K562 (cell line): Measurements from ENCODE around the gene FTH1. TPM values are rescaled to one million over a fixed set of nuclear protein-coding genes. Genes with fewer than 3 reads are reported as not detected.

Experiments used
- ARID1B ChIP-seq: fragments of 450-650 bp; IDR thresholded peaks from 2 replicates; pipeline ENCODE4 v1.6.1; 2016; ENCODE audit warnings: antibody characterized with exemption, mild to moderate bottlenecking, inconsistent platforms
- BRD4 ChIP-seq: fragments of 200-600 bp; sonication (generic); IDR thresholded peaks from 2 replicates; pipeline ENCODE4 v1.6.1; 2017; ENCODE audit warnings: inconsistent platforms
- CGGBP1 ChIP-seq: fragments of 250-450 bp; sonication (Bioruptor Pico); IDR thresholded peaks from 2 replicates; pipeline ENCODE4 v1.9.0; 2021; ENCODE audit warnings: mild to moderate bottlenecking
- CHD2 ChIP-seq: IDR thresholded peaks from 2 replicates; pipeline ENCODE4 v1.6.1; 2011; ENCODE audit warnings: low read depth, low read length
- EHMT2 ChIP-seq: fragments of 450-650 bp; IDR thresholded peaks from 2 replicates; pipeline ENCODE4 v1.6.1; 2018; ENCODE audit warnings: antibody characterized with exemption
- EP300 ChIP-seq: IDR thresholded peaks from 2 replicates; pipeline ENCODE4 v1.6.1; 2012; ENCODE audit warnings: low read length, improper control_type of control experiment
- ETS1 ChIP-seq: conservative IDR thresholded peaks from 2 replicates; pipeline ENCODE4 v1.6.1; 2011; ENCODE audit warnings: low read depth, mild to moderate bottlenecking, low read length; ENCODE audit not compliant: control insufficient read depth
- FOXP1 ChIP-seq: sonication (generic); formaldehyde crosslinking; IDR thresholded peaks from 2 replicates; pipeline ENCODE4 v1.8.0; 2022; ENCODE audit warnings: mild to moderate bottlenecking, missing genetic modification reagents
- HCFC1 ChIP-seq: IDR thresholded peaks from 2 replicates; pipeline ENCODE4 v1.6.1; 2012; ENCODE audit warnings: low read depth, low read length, improper control_type of control experiment
- KLF6 ChIP-seq: fragments of 250-450 bp; sonication (Bioruptor Pico); IDR thresholded peaks from 2 replicates; pipeline ENCODE4 v1.4.0; 2020; ENCODE audit warnings: mild to moderate bottlenecking, moderate library complexity, borderline replicate concordance
- NFE2 ChIP-seq: IDR thresholded peaks from 2 replicates; pipeline ENCODE4 v1.6.1; 2014; ENCODE audit warnings: antibody characterized with exemption, low read depth
- SOX6 ChIP-seq: fragments of 450-650 bp; IDR thresholded peaks from 2 replicates; pipeline ENCODE4 v1.6.1; 2014; ENCODE audit warnings: mild to moderate bottlenecking
- TAF15 ChIP-seq: fragments of 200-400 bp; formaldehyde crosslinking; IDR thresholded peaks from 2 replicates; pipeline ENCODE4 v1.6.1; 2017; ENCODE audit warnings: mild to moderate bottlenecking, low read depth, low read length, moderate library complexity
- TBL1XR1 ChIP-seq, 2 experiments: IDR thresholded peaks; 2 replicates each; pipeline ENCODE4 v1.6.1; 2012; ENCODE audit warnings: improper control_type of control experiment in 2 of 2, low read length in 2 of 2, mild to moderate bottlenecking in 1 of 2
- ZNF121 ChIP-seq: sonication (generic); formaldehyde crosslinking; conservative IDR thresholded peaks from 2 replicates; pipeline ENCODE4 v1.8.0; 2022; ENCODE audit warnings: missing genetic modification reagents
- ZNF146 ChIP-seq: IDR thresholded peaks from one replicate; pipeline ENCODE4 v1.6.1; 2018; ENCODE audit warnings: missing compliant biosample characterization; ENCODE audit not compliant: unreplicated experiment
- ZNF668 ChIP-seq: fragments of 250-450 bp; sonication (Bioruptor Pico); IDR thresholded peaks from 2 replicates; pipeline ENCODE4 v1.8.0; 2022; ENCODE audit warnings: mild to moderate bottlenecking, inconsistent platforms
- ZNF707 ChIP-seq: fragments of 250-450 bp; sonication (Bioruptor Pico); conservative IDR thresholded peaks from 2 replicates; pipeline ENCODE4 v1.8.0; 2022; ENCODE audit warnings: inconsistent platforms, mild to moderate bottlenecking, moderate library complexity
- polyA plus RNA-seq, 8 experiments: library from polyadenylated mRNA; depleted of rRNA in 4 of 8; stranded (reverse) in 5 of 8; unstranded in 3 of 8; fragments of >200 nt; fragmentation: Nextera tagmentation in 2 of 8; fragmentation: Illumina TruSeq in 1 of 8; extraction: Ambion mirVana in 2 of 8; extraction: Trizol in 1 of 8; gene quantifications; 2 replicates each; pipeline versions ENCODE4 v1.2.1 to v1.2.3, GENCODE V29; 2011 to 2014; ENCODE audit warnings: inconsistent platforms in 1 of 8, missing spikeins in 1 of 8
- total RNA-seq, 7 experiments: library from RNA; depleted of rRNA in 6 of 7; stranded (reverse); fragments of >200 nt in 6 of 7; fragmentation: Illumina TruSeq in 2 of 7; extraction: Trizol in 2 of 7; gene quantifications; 2 replicates each; pipeline versions ENCODE4 v1.2.1 to v1.2.3, GENCODE V29; 2011 to 2021; ENCODE audit warnings: low replicate concordance in 1 of 7
- TF ChIP-seq, protein P1 (sequence below): fragments of 450-650 bp; IDR thresholded peaks from 2 replicates; pipeline ENCODE4 v1.6.1; 2017; ENCODE audit warnings: antibody characterized with exemption, mild to moderate bottlenecking
- TF ChIP-seq, protein P2 (sequence below): fragments of 450-650 bp; formaldehyde crosslinking; IDR thresholded peaks from 2 replicates; pipeline ENCODE4 v1.4.0; 2020; ENCODE audit warnings: mild to moderate bottlenecking, mixed read lengths
- TF ChIP-seq, protein P3 (sequence below): fragments of 450-650 bp; conservative IDR thresholded peaks from 2 replicates; pipeline ENCODE4 v1.6.1; 2016; ENCODE audit warnings: missing genetic modification characterization, low read depth, mild to moderate bottlenecking, missing compliant biosample characterization, moderate library complexity

The FTH1 gene
- total and polyA plus RNA-seq, 9 of the 15 experiments (the other 6 are each of a cell fraction or from before 2014, with no cell fraction given): 370 to 3,146 (median 802) TPM

DNA sequence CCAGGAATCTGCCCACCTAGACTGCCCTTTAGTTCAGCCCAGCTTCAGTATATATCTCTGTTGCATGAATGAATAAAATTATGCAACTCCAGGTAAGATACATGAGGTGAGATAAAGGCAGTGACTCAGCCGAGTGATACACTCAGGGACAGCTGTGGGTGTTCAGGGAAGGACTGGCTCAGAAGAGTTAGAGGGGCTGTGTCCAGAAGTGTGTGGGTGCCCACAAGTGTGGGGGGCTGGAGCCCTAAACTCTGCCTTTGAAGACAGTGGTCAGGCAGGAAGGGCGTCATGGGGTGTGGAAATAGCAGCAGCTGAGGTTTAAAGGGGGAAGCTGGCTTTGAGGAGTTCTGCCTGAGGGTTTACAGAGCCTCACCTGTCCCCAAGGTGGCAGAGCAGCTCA, 8.3 kb downstream of the FTH1 start (continued):
- TF ChIP-seq, protein P1, sequence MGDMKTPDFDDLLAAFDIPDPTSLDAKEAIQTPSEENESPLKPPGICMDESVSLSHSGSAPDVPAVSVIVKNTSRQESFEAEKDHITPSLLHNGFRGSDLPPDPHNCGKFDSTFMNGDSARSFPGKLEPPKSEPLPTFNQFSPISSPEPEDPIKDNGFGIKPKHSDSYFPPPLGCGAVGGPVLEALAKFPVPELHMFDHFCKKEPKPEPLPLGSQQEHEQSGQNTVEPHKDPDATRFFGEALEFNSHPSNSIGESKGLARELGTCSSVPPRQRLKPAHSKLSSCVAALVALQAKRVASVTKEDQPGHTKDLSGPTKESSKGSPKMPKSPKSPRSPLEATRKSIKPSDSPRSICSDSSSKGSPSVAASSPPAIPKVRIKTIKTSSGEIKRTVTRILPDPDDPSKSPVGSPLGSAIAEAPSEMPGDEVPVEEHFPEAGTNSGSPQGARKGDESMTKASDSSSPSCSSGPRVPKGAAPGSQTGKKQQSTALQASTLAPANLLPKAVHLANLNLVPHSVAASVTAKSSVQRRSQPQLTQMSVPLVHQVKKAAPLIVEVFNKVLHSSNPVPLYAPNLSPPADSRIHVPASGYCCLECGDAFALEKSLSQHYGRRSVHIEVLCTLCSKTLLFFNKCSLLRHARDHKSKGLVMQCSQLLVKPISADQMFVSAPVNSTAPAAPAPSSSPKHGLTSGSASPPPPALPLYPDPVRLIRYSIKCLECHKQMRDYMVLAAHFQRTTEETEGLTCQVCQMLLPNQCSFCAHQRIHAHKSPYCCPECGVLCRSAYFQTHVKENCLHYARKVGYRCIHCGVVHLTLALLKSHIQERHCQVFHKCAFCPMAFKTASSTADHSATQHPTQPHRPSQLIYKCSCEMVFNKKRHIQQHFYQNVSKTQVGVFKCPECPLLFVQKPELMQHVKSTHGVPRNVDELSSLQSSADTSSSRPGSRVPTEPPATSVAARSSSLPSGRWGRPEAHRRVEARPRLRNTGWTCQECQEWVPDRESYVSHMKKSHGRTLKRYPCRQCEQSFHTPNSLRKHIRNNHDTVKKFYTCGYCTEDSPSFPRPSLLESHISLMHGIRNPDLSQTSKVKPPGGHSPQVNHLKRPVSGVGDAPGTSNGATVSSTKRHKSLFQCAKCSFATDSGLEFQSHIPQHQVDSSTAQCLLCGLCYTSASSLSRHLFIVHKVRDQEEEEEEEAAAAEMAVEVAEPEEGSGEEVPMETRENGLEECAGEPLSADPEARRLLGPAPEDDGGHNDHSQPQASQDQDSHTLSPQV: no peak
- TF ChIP-seq ZNF668 (CRISPR knock-in tag) (no peak), EHMT2 (no peak), ZNF146 (CRISPR knock-in tag) (no peak), ZNF707 (CRISPR knock-in tag) (no peak), ARID1B (no peak), ZNF121 (CRISPR knock-in tag) (no peak), EP300 (no peak; the same call in 1 of the 2 replicates), TBL1XR1 (IDR thresholded peaks at IDR 0.05; ENCODE audit: low read length in 2 of 2) (no peak), CHD2 (no peak), KLF6 (CRISPR knock-in tag) (no peak), SOX6 (0 out of 2 replicates have a peak, but pooled peaks have one; percentile 14), TAF15 (no peak), BRD4 (no peak), HCFC1 (no peak), NFE2 (peak; percentile 24; the same call in 1 of the 2 replicates), CGGBP1 (CRISPR knock-in tag) (no peak), FOXP1 (CRISPR knock-in tag) (no peak), ETS1 (no peak)
- TF ChIP-seq, protein P2, sequence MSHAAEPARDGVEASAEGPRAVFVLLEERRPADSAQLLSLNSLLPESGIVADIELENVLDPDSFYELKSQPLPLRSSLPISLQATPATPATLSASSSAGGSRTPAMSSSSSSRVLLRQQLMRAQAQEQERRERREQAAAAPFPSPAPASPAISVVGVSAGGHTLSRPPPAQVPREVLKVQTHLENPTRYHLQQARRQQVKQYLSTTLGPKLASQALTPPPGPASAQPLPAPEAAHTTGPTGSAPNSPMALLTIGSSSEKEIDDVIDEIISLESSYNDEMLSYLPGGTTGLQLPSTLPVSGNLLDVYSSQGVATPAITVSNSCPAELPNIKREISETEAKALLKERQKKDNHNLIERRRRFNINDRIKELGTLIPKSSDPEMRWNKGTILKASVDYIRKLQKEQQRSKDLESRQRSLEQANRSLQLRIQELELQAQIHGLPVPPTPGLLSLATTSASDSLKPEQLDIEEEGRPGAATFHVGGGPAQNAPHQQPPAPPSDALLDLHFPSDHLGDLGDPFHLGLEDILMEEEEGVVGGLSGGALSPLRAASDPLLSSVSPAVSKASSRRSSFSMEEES (CRISPR knock-in tag): no peak
- TF ChIP-seq, protein P3, sequence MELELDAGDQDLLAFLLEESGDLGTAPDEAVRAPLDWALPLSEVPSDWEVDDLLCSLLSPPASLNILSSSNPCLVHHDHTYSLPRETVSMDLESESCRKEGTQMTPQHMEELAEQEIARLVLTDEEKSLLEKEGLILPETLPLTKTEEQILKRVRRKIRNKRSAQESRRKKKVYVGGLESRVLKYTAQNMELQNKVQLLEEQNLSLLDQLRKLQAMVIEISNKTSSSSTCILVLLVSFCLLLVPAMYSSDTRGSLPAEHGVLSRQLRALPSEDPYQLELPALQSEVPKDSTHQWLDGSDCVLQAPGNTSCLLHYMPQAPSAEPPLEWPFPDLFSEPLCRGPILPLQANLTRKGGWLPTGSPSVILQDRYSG: no peak
